WTC11 (cell line): Measurements from ENCODE around the gene TMEM150B. TPM values are rescaled to one million over a fixed set of nuclear protein-coding genes. Genes with fewer than 3 reads are reported as not detected.

Experiments used
- ATAC-seq: fragments of 200-7000 bp; cut with Tn5 transposase; 2 replicates; pipeline ENCODE4 v1.10.0; 2021; ENCODE audit warnings: mild to moderate bottlenecking, moderate library complexity
- CTCF ChIA-PET: fragments of 300-600 bp; sonication (Branson Sonifier 250); formaldehyde crosslinking; loops from one replicate; lab custom pipeline; 2021; ENCODE audit warnings: antibody characterized with exemption; lab: Charles Lee
- POLR2A ChIA-PET: fragments of 350-600 bp; sonication (Branson Sonifier 250); formaldehyde crosslinking; loops from one replicate; lab custom pipeline; 2021; ENCODE audit warnings: antibody characterized with exemption; lab: Charles Lee
- DNase-seq: peaks from one replicate; pipeline ENCODE4 v3.0.0; 2021; ENCODE audit warnings: low spot score
- H3K27ac Mint-ChIP-seq: 2 replicates; pipeline ENCODE4 v1.8.0; 2021; ENCODE audit warnings: mixed read lengths
- H3K27me3 Mint-ChIP-seq: 2 replicates; pipeline ENCODE4 v1.8.0; 2021; ENCODE audit warnings: low read depth, mild to moderate bottlenecking, moderate library complexity, mixed read lengths
- H3K36me3 Mint-ChIP-seq: 2 replicates; pipeline ENCODE4 v1.8.0; 2021; ENCODE audit warnings: mixed read lengths
- H3K4me1 Mint-ChIP-seq: 2 replicates; pipeline ENCODE4 v1.8.0; 2022; ENCODE audit warnings: mixed read lengths
- H3K4me3 Mint-ChIP-seq: 2 replicates; pipeline ENCODE4 v1.8.0; 2021; ENCODE audit warnings: mild to moderate bottlenecking, moderate library complexity, mixed read lengths
- H3K9me3 Mint-ChIP-seq: 2 replicates; pipeline ENCODE4 v1.8.0; 2021; ENCODE audit warnings: mixed read lengths
- ETV6 ChIP-seq: sonication (generic); formaldehyde crosslinking; IDR thresholded peaks from 2 replicates; pipeline ENCODE4 v1.8.1; 2022; ENCODE audit warnings: mild to moderate bottlenecking, missing genetic modification reagents
- IRF2 ChIP-seq: sonication (generic); formaldehyde crosslinking; IDR thresholded peaks from 2 replicates; pipeline ENCODE4 v1.8.0; 2022; ENCODE audit warnings: low read depth, missing genetic modification reagents, borderline replicate concordance
- ZNF138 ChIP-seq: sonication (generic); formaldehyde crosslinking; conservative IDR thresholded peaks from 2 replicates; pipeline ENCODE4 v1.8.1; 2022; ENCODE audit warnings: mild to moderate bottlenecking, moderate library complexity, missing genetic modification reagents
- ZNF263 ChIP-seq: sonication (generic); formaldehyde crosslinking; IDR thresholded peaks from 2 replicates; pipeline ENCODE4 v1.8.1; 2022; ENCODE audit warnings: low read depth, mild to moderate bottlenecking, moderate library complexity, missing genetic modification reagents
- ZNF317 ChIP-seq: sonication (generic); formaldehyde crosslinking; IDR thresholded peaks from 2 replicates; pipeline ENCODE4 v1.8.1; 2023; ENCODE audit warnings: low read depth, mild to moderate bottlenecking, moderate library complexity, missing genetic modification reagents, borderline replicate concordance
- ZNF671 ChIP-seq: fragments of 250-450 bp; sonication (Bioruptor Pico); IDR thresholded peaks from 2 replicates; pipeline ENCODE4 v1.8.0; 2021; ENCODE audit warnings: mild to moderate bottlenecking
- total RNA-seq: library from RNA; stranded (reverse); gene quantifications from 3 replicates; pipeline ENCODE4 v1.2.3, GENCODE V29; 2021
- TF ChIP-seq, protein P1 (sequence below): fragments of 250-450 bp; sonication (Bioruptor Pico); conservative IDR thresholded peaks from 2 replicates; pipeline ENCODE4 v1.9.0; 2021; ENCODE audit warnings: mild to moderate bottlenecking
- TF ChIP-seq, protein P2 (sequence below): fragments of 250-450 bp; sonication (Bioruptor Pico); IDR thresholded peaks from 2 replicates; pipeline ENCODE4 v2.1.2; 2022; ENCODE audit warnings: mild to moderate bottlenecking, moderate library complexity
- TF ChIP-seq, protein P3 (sequence below): sonication (generic); formaldehyde crosslinking; IDR thresholded peaks from 2 replicates; pipeline ENCODE4 v1.8.0; 2023; ENCODE audit warnings: missing genetic modification reagents
- TF ChIP-seq, protein P4 (sequence below): sonication (generic); formaldehyde crosslinking; IDR thresholded peaks from 2 replicates; pipeline ENCODE4 v1.8.0; 2022; ENCODE audit warnings: mild to moderate bottlenecking, missing genetic modification reagents
- TF ChIP-seq, protein P5 (sequence below): sonication (generic); formaldehyde crosslinking; IDR thresholded peaks from 2 replicates; pipeline ENCODE4 v1.8.1; 2023; ENCODE audit warnings: mild to moderate bottlenecking, missing genetic modification reagents, moderate library complexity
- TF ChIP-seq, protein P6 (sequence below): sonication (generic); formaldehyde crosslinking; IDR thresholded peaks from 2 replicates; pipeline ENCODE4 v1.8.0; 2022; ENCODE audit warnings: mild to moderate bottlenecking, missing genetic modification reagents
- TF ChIP-seq, protein P7 (sequence below): fragments of 250-450 bp; sonication (Bioruptor Pico); IDR thresholded peaks from 2 replicates; pipeline ENCODE4 v1.9.0; 2021; ENCODE audit warnings: mild to moderate bottlenecking, borderline replicate concordance

Gene TMEM150B
- total RNA-seq, 1 experiment from 2014 or later = 0.44 TPM

DNA sequence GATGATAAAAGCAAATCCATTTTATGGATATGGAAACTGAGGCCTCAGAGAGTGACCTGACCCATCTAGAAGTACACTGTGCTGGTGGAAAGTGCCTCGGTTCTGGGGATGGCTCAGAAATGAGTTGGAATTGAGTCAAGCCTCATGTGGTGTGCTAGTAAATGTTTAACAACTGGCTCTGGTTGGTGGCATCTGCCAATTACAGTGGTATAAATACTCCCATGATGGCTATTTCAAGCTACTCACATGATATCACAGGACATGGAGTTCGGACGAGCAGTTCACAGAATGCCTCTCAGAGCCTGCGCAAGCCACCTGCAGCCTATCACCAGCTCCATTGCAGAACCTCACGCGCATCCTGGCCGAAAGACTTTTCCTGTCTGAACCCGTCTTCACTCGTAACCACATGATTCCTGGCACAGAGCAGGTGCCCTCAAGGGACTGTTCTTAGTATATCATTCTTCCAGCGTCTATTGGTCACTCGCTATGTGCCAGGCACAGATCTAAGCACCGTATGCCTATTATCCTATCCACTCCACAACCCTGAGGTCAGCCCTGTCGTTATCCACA, 9.1 kb downstream of the TMEM150B start:
- no peak overlapping the region for H3K4me3 Mint-ChIP-seq
- no peak overlapping the region for H3K27ac Mint-ChIP-seq
- CTCF ChIA-PET = interaction anchor here (1.6 kb wide), 1 partner anchor 15 kb away, joined by 7 read pairs; no protein-coding TSS in a partner anchor
- POLR2A ChIA-PET = interaction anchor here (0.6 to 0.7 kb wide), 2 partner anchors 33 to 61 kb away, joined by 6 read pairs; no protein-coding TSS in a partner anchor
- DNase-seq (no peak), ATAC-seq (no peak)
- peaks cover 6% of the 10 kb centered on the region; the same call in 1 of the 2 replicates for H3K27me3 Mint-ChIP-seq
- no peaks in the 10 kb centered on the region for H3K36me3 Mint-ChIP-seq
- H3K4me1 Mint-ChIP-seq = peaks cover 8% of the 10 kb centered on the region
- H3K9me3 Mint-ChIP-seq = no peaks in the 10 kb centered on the region
- no peak for TF ChIP-seq ETV6 (CRISPR knock-in tag)
- no peak for TF ChIP-seq ZNF317 (CRISPR knock-in tag)
- TF ChIP-seq, protein P1, sequence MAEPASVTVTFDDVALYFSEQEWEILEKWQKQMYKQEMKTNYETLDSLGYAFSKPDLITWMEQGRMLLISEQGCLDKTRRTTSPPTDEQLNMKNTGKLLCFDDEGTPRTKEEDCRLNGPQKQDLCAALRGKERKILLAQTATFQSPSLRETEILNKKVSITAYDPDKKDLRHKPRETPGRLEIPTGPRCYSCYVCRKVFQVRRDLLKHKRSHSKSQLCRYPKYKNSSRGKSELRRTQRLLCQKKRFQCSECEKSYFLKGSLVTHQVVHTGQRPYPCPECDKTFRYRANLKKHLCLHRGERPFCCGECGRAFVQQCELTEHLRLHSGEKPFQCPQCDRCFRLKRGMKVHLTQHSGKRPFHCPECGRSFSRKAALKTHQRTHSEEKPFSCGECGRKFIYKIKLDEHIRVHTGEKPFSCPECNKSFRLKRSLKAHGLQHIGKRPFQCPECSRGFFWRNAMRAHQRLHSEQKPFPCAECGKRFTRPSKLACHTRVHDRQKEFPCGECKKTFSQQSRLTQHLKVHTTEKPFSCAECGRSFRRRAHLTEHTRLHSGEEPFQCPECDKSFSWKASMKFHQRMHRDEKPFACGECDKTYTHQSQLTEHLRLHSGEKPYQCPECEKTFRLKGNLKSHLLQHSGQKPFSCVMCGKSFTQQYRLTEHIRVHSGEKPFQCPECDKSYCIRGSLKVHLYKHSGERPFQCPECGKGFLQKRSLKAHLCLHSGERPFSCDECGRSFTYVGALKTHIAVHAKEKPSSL (CRISPR knock-in tag) = no peak
- no peak for TF ChIP-seq ZNF138 (CRISPR knock-in tag)
- TF ChIP-seq ZNF263 (CRISPR knock-in tag) = no peak
- no peak for TF ChIP-seq ZNF671
- TF ChIP-seq, protein P2, sequence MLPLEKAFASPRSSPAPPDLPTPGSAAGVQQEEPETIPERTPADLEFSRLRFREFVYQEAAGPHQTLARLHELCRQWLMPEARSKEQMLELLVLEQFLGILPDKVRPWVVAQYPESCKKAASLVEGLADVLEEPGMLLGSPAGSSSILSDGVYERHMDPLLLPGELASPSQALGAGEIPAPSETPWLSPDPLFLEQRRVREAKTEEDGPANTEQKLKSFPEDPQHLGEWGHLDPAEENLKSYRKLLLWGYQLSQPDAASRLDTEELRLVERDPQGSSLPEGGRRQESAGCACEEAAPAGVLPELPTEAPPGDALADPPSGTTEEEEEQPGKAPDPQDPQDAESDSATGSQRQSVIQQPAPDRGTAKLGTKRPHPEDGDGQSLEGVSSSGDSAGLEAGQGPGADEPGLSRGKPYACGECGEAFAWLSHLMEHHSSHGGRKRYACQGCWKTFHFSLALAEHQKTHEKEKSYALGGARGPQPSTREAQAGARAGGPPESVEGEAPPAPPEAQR (CRISPR knock-in tag) = no peak
- TF ChIP-seq, protein P3, sequence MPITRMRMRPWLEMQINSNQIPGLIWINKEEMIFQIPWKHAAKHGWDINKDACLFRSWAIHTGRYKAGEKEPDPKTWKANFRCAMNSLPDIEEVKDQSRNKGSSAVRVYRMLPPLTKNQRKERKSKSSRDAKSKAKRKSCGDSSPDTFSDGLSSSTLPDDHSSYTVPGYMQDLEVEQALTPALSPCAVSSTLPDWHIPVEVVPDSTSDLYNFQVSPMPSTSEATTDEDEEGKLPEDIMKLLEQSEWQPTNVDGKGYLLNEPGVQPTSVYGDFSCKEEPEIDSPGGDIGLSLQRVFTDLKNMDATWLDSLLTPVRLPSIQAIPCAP (CRISPR knock-in tag) = no peak
- TF ChIP-seq, protein P4, sequence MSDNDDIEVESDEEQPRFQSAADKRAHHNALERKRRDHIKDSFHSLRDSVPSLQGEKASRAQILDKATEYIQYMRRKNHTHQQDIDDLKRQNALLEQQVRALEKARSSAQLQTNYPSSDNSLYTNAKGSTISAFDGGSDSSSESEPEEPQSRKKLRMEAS (CRISPR knock-in tag) = no peak
- TF ChIP-seq, protein P5, sequence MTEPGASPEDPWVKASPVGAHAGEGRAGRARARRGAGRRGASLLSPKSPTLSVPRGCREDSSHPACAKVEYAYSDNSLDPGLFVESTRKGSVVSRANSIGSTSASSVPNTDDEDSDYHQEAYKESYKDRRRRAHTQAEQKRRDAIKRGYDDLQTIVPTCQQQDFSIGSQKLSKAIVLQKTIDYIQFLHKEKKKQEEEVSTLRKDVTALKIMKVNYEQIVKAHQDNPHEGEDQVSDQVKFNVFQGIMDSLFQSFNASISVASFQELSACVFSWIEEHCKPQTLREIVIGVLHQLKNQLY (CRISPR knock-in tag) = no peak
- TF ChIP-seq, protein P6, sequence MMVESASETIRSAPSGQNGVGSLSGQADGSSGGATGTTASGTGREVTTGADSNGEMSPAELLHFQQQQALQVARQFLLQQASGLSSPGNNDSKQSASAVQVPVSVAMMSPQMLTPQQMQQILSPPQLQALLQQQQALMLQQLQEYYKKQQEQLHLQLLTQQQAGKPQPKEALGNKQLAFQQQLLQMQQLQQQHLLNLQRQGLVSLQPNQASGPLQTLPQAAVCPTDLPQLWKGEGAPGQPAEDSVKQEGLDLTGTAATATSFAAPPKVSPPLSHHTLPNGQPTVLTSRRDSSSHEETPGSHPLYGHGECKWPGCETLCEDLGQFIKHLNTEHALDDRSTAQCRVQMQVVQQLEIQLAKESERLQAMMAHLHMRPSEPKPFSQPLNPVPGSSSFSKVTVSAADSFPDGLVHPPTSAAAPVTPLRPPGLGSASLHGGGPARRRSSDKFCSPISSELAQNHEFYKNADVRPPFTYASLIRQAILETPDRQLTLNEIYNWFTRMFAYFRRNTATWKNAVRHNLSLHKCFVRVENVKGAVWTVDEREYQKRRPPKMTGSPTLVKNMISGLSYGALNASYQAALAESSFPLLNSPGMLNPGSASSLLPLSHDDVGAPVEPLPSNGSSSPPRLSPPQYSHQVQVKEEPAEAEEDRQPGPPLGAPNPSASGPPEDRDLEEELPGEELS (CRISPR knock-in tag) = no peak
- no peak for TF ChIP-seq IRF2 (CRISPR knock-in tag)
- TF ChIP-seq, protein P7, sequence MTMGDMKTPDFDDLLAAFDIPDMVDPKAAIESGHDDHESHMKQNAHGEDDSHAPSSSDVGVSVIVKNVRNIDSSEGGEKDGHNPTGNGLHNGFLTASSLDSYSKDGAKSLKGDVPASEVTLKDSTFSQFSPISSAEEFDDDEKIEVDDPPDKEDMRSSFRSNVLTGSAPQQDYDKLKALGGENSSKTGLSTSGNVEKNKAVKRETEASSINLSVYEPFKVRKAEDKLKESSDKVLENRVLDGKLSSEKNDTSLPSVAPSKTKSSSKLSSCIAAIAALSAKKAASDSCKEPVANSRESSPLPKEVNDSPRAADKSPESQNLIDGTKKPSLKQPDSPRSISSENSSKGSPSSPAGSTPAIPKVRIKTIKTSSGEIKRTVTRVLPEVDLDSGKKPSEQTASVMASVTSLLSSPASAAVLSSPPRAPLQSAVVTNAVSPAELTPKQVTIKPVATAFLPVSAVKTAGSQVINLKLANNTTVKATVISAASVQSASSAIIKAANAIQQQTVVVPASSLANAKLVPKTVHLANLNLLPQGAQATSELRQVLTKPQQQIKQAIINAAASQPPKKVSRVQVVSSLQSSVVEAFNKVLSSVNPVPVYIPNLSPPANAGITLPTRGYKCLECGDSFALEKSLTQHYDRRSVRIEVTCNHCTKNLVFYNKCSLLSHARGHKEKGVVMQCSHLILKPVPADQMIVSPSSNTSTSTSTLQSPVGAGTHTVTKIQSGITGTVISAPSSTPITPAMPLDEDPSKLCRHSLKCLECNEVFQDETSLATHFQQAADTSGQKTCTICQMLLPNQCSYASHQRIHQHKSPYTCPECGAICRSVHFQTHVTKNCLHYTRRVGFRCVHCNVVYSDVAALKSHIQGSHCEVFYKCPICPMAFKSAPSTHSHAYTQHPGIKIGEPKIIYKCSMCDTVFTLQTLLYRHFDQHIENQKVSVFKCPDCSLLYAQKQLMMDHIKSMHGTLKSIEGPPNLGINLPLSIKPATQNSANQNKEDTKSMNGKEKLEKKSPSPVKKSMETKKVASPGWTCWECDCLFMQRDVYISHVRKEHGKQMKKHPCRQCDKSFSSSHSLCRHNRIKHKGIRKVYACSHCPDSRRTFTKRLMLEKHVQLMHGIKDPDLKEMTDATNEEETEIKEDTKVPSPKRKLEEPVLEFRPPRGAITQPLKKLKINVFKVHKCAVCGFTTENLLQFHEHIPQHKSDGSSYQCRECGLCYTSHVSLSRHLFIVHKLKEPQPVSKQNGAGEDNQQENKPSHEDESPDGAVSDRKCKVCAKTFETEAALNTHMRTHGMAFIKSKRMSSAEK (CRISPR knock-in tag) = no peak
